Gastroesophageal sphincter (tissue), 4 donors: ENCODE results near the gene JADE1. TPM values are rescaled to one million over a fixed set of nuclear protein-coding genes. Genes with fewer than 3 reads are reported as not detected.

ENCODE experiments used
- ATAC-seq: fragments of 150-250 bp; one replicate; pipeline ENCODE4 v1.9.1; 2016; ENCODE audit warnings: mild to moderate bottlenecking, moderate library complexity
- H3K27ac ChIP-seq, 4 donors: fragments of 200-600 bp; sonication (generic) in 3 of 4; 1 replicate in 3 of 4; 2 replicates in 1 of 4; pipeline ENCODE4 v1.5.1; 2016 to 2019
- H3K27me3 ChIP-seq: fragments of 200-600 bp; sonication (generic); one replicate; pipeline ENCODE4 v1.5.1; 2019
- H3K36me3 ChIP-seq, 2 donors: fragments of 200-600 bp; sonication (generic); one replicate each; pipeline ENCODE4 v1.5.1; 2019; ENCODE audit warnings: control low read depth in 1 of 2
- H3K4me1 ChIP-seq, 3 donors: fragments of 200-600 bp; sonication (generic); 1 replicate in 2 of 3; 2 replicates in 1 of 3; pipeline ENCODE4 v1.5.1; 2016 to 2019; ENCODE audit warnings: control low read depth in 2 of 3
- H3K4me3 ChIP-seq, 2 donors: fragments of 200-600 bp; sonication (generic); one replicate each; pipeline ENCODE4 v1.5.1; 2019; ENCODE audit warnings: mild to moderate bottlenecking in 1 of 2, moderate library complexity in 1 of 2
- H3K9me3 ChIP-seq, 3 donors: fragments of 200-600 bp; sonication (generic); one replicate each; pipeline ENCODE4 v1.5.1; 2017 to 2019; ENCODE audit warnings: control low read depth in 2 of 3
- CTCF ChIP-seq, 4 experiments: fragments of 200-600 bp in 2 of 4; fragments of 450-650 bp in 2 of 4; sonication (generic) in 1 of 4; IDR thresholded peaks; one replicate each; pipeline ENCODE4 v1.5.1; 2017 to 2019; ENCODE audit warnings: antibody characterized with exemption in 4 of 4, mild to moderate bottlenecking in 2 of 4, moderate library complexity in 2 of 4
- EP300 ChIP-seq: sonication (generic); formaldehyde crosslinking; IDR thresholded peaks from one replicate; pipeline ENCODE4 v1.6.1; 2017; ENCODE audit warnings: antibody characterized with exemption, mild to moderate bottlenecking
- POLR2A ChIP-seq, 2 donors: fragments of 450-650 bp; IDR thresholded peaks; one replicate each; pipeline ENCODE4 v1.6.1; 2017; ENCODE audit warnings: antibody characterized with exemption in 2 of 2, mild to moderate bottlenecking in 2 of 2, moderate library complexity in 1 of 2
- POLR2AphosphoS5 ChIP-seq: sonication (generic); formaldehyde crosslinking; IDR thresholded peaks from one replicate; pipeline ENCODE4 v1.6.1; 2017; ENCODE audit warnings: antibody characterized with exemption
- WGBS, 2 donors: methylation state at CpG; one replicate each; pipeline ENCODE4 v1.1.5; 2018; ENCODE audit warnings: low coverage in 1 of 2; 5-methylcytosine and 5-hydroxymethylcytosine counted together
- total RNA-seq, 4 donors: library from RNA; depleted of rRNA; stranded (reverse); fragments of >200 nt; gene quantifications; one replicate each; pipeline ENCODE4 v1.1.0, GENCODE V29; 2016

JADE1 gene
- total RNA-seq, 4 donors from 2014 or later = 45.5 to 112 (median 63.5) TPM

GRCh38 chr4:128877934-128878333, 68.4 kb downstream of the JADE1 start:
- 85 to 97% methylated on average over 3 to 4 of the region's 4 CpGs for WGBS, 2 donors
- no peaks in the 10 kb centered on the region for H3K4me1 ChIP-seq
- TF ChIP-seq CTCF (IDR thresholded peaks at IDR 0.05) (no peak), POLR2A (IDR thresholded peaks at IDR 0.05) (no peak)

GRCh38 chr4:128879283-128879682, 69.8 kb downstream of the JADE1 start:
- no peaks in the 10 kb centered on the region for H3K9me3 ChIP-seq
- H3K27me3 ChIP-seq = no peaks in the 10 kb centered on the region
- no peak overlapping the region for H3K27ac ChIP-seq
- peaks cover 0 to 12% of the 10 kb centered on the region in 2 donors for H3K36me3 ChIP-seq
- 75 to 80% methylated on average over 2 of the region's 2 CpGs for WGBS, 2 donors
- no peak for ATAC-seq
- no peak overlapping the region for H3K4me3 ChIP-seq
- no peaks in the 10 kb centered on the region for H3K4me1 ChIP-seq
- TF ChIP-seq POLR2AphosphoS5 (no peak), EP300 (no peak), POLR2A (IDR thresholded peaks at IDR 0.05) (no peak), CTCF (IDR thresholded peaks at IDR 0.05) (no peak)

More at GRCh38 chr4:128877934-128878333, 68.4 kb downstream of the JADE1 start:
- Histone ChIP-seq H3K36me3 (peaks cover 0 to 21% of the 10 kb centered on the region in 2 donors), H3K9me3 (no peaks in the 10 kb centered on the region), H3K27ac (no peak overlapping the region), H3K27me3 (no peaks in the 10 kb centered on the region), H3K4me3 (no peak overlapping the region)
- ATAC-seq = no peak

- no peak for TF ChIP-seq POLR2A (IDR thresholded peaks at IDR 0.05)
- no peak for TF ChIP-seq EP300
- TF ChIP-seq POLR2AphosphoS5 = no peak
- TF ChIP-seq CTCF (IDR thresholded peaks at IDR 0.05) = no peak
- WGBS, 2 donors = 63 to 83% methylated on average over 2 of the region's 2 CpGs
- no peak overlapping the region for H3K27ac ChIP-seq
- no peaks in the 10 kb centered on the region for H3K4me1 ChIP-seq
- H3K36me3 ChIP-seq = peaks cover 0 to 8% of the 10 kb centered on the region in 2 donors
- H3K4me3 ChIP-seq = no peak overlapping the region
- H3K9me3 ChIP-seq = no peaks in the 10 kb centered on the region
- H3K27me3 ChIP-seq = no peaks in the 10 kb centered on the region
- ATAC-seq = no peak
Measured at GRCh38 chr4:128879971-128880370, 70.5 kb downstream of the JADE1 start.

- H3K36me3 ChIP-seq = peaks cover 0 to 8% of the 10 kb centered on the region in 2 donors
- no peak for TF ChIP-seq POLR2AphosphoS5
- WGBS, 2 donors = 82 to 94% methylated on average over 4 of the region's 4 CpGs
- H3K27ac ChIP-seq = no peak overlapping the region
- no peaks in the 10 kb centered on the region for H3K4me1 ChIP-seq
- no peaks in the 10 kb centered on the region for H3K27me3 ChIP-seq
- H3K9me3 ChIP-seq = no peaks in the 10 kb centered on the region
- no peak overlapping the region for H3K4me3 ChIP-seq
- no peak for ATAC-seq
Measured at GRCh38 chr4:128880662-128881061, 71.2 kb downstream of the JADE1 start.

- no peak overlapping the region for H3K27ac ChIP-seq
- H3K36me3 ChIP-seq = peaks cover 0 to 3% of the 10 kb centered on the region in 2 donors
- ATAC-seq = no peak
- TF ChIP-seq EP300 (no peak), CTCF (IDR thresholded peaks at IDR 0.05) (no peak), POLR2A (IDR thresholded peaks at IDR 0.05) (no peak), POLR2AphosphoS5 (no peak)
- no peaks in the 10 kb centered on the region for H3K9me3 ChIP-seq
- WGBS, 2 donors = 84 to 94% methylated on average over 3 of the region's 3 CpGs
- no peak overlapping the region for H3K4me3 ChIP-seq
- H3K4me1 ChIP-seq = no peaks in the 10 kb centered on the region
- no peaks in the 10 kb centered on the region for H3K27me3 ChIP-seq
Measured at GRCh38 chr4:128904821-128905220, 95.3 kb downstream of the JADE1 start.
